ENCODE results near the gene SOX6. TPM values are rescaled to one million over a fixed set of nuclear protein-coding genes. Genes with fewer than 3 reads are reported as not detected.

Gene SOX6
- total RNA-seq, 1 experiment from 2014 or later: not detected

- H3K9me3 ChIP-seq (ENCODE audit: control insufficient read depth, low read depth, low read length): no peaks in the 10 kb centered on the region
- no peak overlapping the region for H3K4me2 ChIP-seq (ENCODE audit: insufficient read depth, insufficient read length, low read length)
- no peak overlapping the region for H2AFZ ChIP-seq (ENCODE audit: low read length)
- no peak overlapping the region for H3T11ph ChIP-seq (ENCODE audit: low read length)
- TF ChIP-seq CTCF (conservative IDR thresholded peaks at IDR 0.05): no peak
- no peak overlapping the region for H4K5ac ChIP-seq (ENCODE audit: insufficient read length, low read depth, low read length)
- H3K9ac ChIP-seq (ENCODE audit: extremely low read depth, insufficient read length, low read length): no peak overlapping the region
- no peak overlapping the region for H2BK120ac ChIP-seq (ENCODE audit: low read depth, low read length, poor library complexity, severe bottlenecking)
- Mint-ChIP-seq H3K27ac (no peak overlapping the region), H3K36me3 (ENCODE audit: insufficient read depth in 1 of 3, low read depth in 3 of 3) (no peaks in the 10 kb centered on the region), H3K9me3 (no peaks in the 10 kb centered on the region), H3K4me1 (peaks cover 4 to 7% of the 10 kb centered on the region in 2 experiments), H3K27me3 (ENCODE audit: low read depth) (no peaks in the 10 kb centered on the region), H3K4me3 (no peak overlapping the region)
- no peak overlapping the region for H2BK12ac ChIP-seq (ENCODE audit: insufficient read length, low read depth, low read length)
- H3K79me2 ChIP-seq (ENCODE audit: insufficient read depth, low read length): no peaks in the 10 kb centered on the region
- no peak overlapping the region for H3K27ac ChIP-seq (ENCODE audit: insufficient read length, low read depth, low read length)
- H3K27me3 ChIP-seq (ENCODE audit: insufficient read depth, low read length): no peaks in the 10 kb centered on the region
- H2AK5ac ChIP-seq (ENCODE audit: insufficient read length, low read length): no peak overlapping the region
- no peaks in the 10 kb centered on the region for H3K79me1 ChIP-seq (ENCODE audit: insufficient read depth, low read depth, low read length, poor library complexity, severe bottlenecking)
- H3K18ac ChIP-seq (ENCODE audit: insufficient read length, low read depth, low read length): no peak overlapping the region
- H3K56ac ChIP-seq (ENCODE audit: insufficient read length, low read depth, low read length): no peak overlapping the region
- H4K91ac ChIP-seq (ENCODE audit: insufficient read length, low read depth, low read length): no peak overlapping the region
- H2BK5ac ChIP-seq (ENCODE audit: insufficient read length, low read length): no peak overlapping the region
- H3K23ac ChIP-seq (ENCODE audit: insufficient read length, low read depth, low read length): no peak overlapping the region
- no peak overlapping the region for H2BK15ac ChIP-seq (ENCODE audit: low read depth, low read length)
- H4K20me1 ChIP-seq (ENCODE audit: control insufficient read depth, insufficient read depth, insufficient read length): no peaks in the 10 kb centered on the region
- H3K14ac ChIP-seq (ENCODE audit: insufficient read depth, low read length): no peak overlapping the region
- no peak overlapping the region for H2BK20ac ChIP-seq (ENCODE audit: low read depth, low read length, poor library complexity, severe bottlenecking)
- no peak overlapping the region for H4K8ac ChIP-seq (replicated peaks; ENCODE audit: insufficient read length, low read depth, low read length)
- DNase-seq: no peak
- H3K4me1 ChIP-seq (ENCODE audit: insufficient read depth, low read length): no peaks in the 10 kb centered on the region
- H3K4ac ChIP-seq (ENCODE audit: low read depth, low read length): no peak overlapping the region
- H3K23me2 ChIP-seq (ENCODE audit: insufficient read length, low read depth, low read length, poor library complexity, severe bottlenecking): no peaks in the 10 kb centered on the region
These were observed 230.6 kb downstream of the SOX6 start for GRCh38 chr11:16125796-16126195.
